Endothelial cell of umbilical vein (primary cell): ENCODE results near the gene POLE4. TPM values are rescaled to one million over a fixed set of nuclear protein-coding genes. Genes with fewer than 3 reads are reported as not detected.

Experiments
- BruUV-seq: library from RNA; stranded (reverse); fragments of 400-500 nt; replicated peaks from 2 replicates; lab custom pipeline; 2021; lab: Mats Ljungman, UMichigan
- CTCF ChIA-PET: fragments of 300-600, 350-600 bp; sonication (Branson Sonifier 250); formaldehyde crosslinking; loops from one replicate; lab custom pipeline; 2021; ENCODE audit warnings: antibody characterized with exemption, inconsistent platforms; lab: Charles Lee
- POLR2A ChIA-PET: fragments of 300-600, 350-600 bp; sonication (Branson Sonifier 250); formaldehyde crosslinking; loops from one replicate; lab custom pipeline; 2021; ENCODE audit warnings: antibody characterized with exemption, inconsistent platforms; lab: Charles Lee
- DNase-seq: peaks from one replicate; pipeline ENCODE4 v3.0.0-alpha.2; 2011; ENCODE audit warnings: low read depth, low spot score
- FAIRE-seq: peaks from 2 replicates; lab custom pipeline; 2011; peaks lifted over from hg19 to GRCh38; lab: Jason Lieb, UNC
- H2AFZ ChIP-seq: 2 replicates; pipeline ENCODE4 v1.6.0; 2012; ENCODE audit warnings: low read depth, low read length, control low read depth, inconsistent platforms
- H3K27ac ChIP-seq: 2 replicates; pipeline ENCODE4 v1.5.1; 2011; ENCODE audit warnings: low read depth, mild to moderate bottlenecking, control low read depth, low read length, moderate library complexity; ENCODE audit not compliant: insufficient read depth
- H3K27me3 ChIP-seq, 2 experiments: 2 replicates each; pipeline versions ENCODE4 v1.6.0 to v1.6.1; 2011; ENCODE audit warnings: low read length in 2 of 2, mixed read lengths in 1 of 2; ENCODE audit not compliant: control insufficient read depth in 2 of 2, insufficient read depth in 2 of 2
- H3K36me3 ChIP-seq, 2 experiments: 2 replicates in 1 of 2; 3 replicates in 1 of 2; pipeline ENCODE4 v1.5.1; 2011; ENCODE audit warnings: low read length in 2 of 2, mild to moderate bottlenecking in 1 of 2, moderate library complexity in 1 of 2; ENCODE audit not compliant: control insufficient read depth in 2 of 2, insufficient read depth in 2 of 2; ENCODE audit errors: extremely low read depth in 1 of 2
- H3K4me1 ChIP-seq: 3 replicates; pipeline ENCODE4 v1.5.1; 2011; ENCODE audit warnings: mild to moderate bottlenecking, low read length; ENCODE audit not compliant: control insufficient read depth, insufficient read depth; ENCODE audit errors: extremely low read depth
- H3K4me2 ChIP-seq: 2 replicates; pipeline ENCODE4 v1.6.1; 2011; ENCODE audit warnings: low read length, control low read depth, mixed read lengths; ENCODE audit not compliant: insufficient read depth
- H3K4me3 ChIP-seq, 3 experiments: fragments of 200-600 bp in 1 of 3; sonication (generic), shearing (Covaris generic) in 1 of 3; replicated peaks in 1 of 3; 2 replicates each; pipeline ENCODE4 v1.5.1; 2011 to 2016; ENCODE audit warnings: control low read depth in 3 of 3, low read length in 3 of 3, mild to moderate bottlenecking in 2 of 3, inconsistent platforms in 1 of 3, low read depth in 1 of 3, moderate library complexity in 1 of 3; ENCODE audit not compliant: insufficient read depth in 1 of 3
- H3K79me2 ChIP-seq: 2 replicates; pipeline ENCODE4 v1.6.0; 2012; ENCODE audit warnings: low read length, inconsistent platforms; ENCODE audit not compliant: control insufficient read depth, insufficient read depth
- H3K9ac ChIP-seq: replicated peaks from 2 replicates; pipeline ENCODE3; 2011; ENCODE audit warnings: low read length, control low read depth; ENCODE audit not compliant: insufficient read depth; ENCODE audit errors: extremely low read depth
- H3K9me1 ChIP-seq: replicated peaks from 3 replicates; pipeline ENCODE4 v1.6.0; 2011; ENCODE audit warnings: mild to moderate bottlenecking, low read length; ENCODE audit not compliant: control insufficient read depth, insufficient read depth; ENCODE audit errors: extremely low read depth
- H3K9me3 ChIP-seq: replicated peaks from 2 replicates; pipeline ENCODE4 v1.5.1; 2012; ENCODE audit warnings: low read length, inconsistent platforms; ENCODE audit not compliant: control insufficient read depth, insufficient read depth
- H4K20me1 ChIP-seq: replicated peaks from 2 replicates; pipeline ENCODE3; 2011; ENCODE audit warnings: mild to moderate bottlenecking, low read length; ENCODE audit not compliant: control insufficient read depth, insufficient read depth; ENCODE audit errors: extremely low read depth
- EZH2 ChIP-seq: IDR thresholded peaks from 2 replicates; pipeline ENCODE4 v1.6.1; 2012; ENCODE audit warnings: borderline replicate concordance, low read depth, mild to moderate bottlenecking, moderate library complexity, low read length, inconsistent platforms; ENCODE audit not compliant: severe bottlenecking
- FOS ChIP-seq: IDR thresholded peaks from 2 replicates; pipeline ENCODE4 v1.6.1; 2011; ENCODE audit warnings: mild to moderate bottlenecking, low read length, moderate library complexity, borderline replicate concordance; ENCODE audit not compliant: insufficient read depth
- GATA2 ChIP-seq: IDR thresholded peaks from 2 replicates; pipeline ENCODE4 v1.7.0; 2011; ENCODE audit warnings: low read depth, mild to moderate bottlenecking, moderate library complexity, mixed read lengths, low read length; ENCODE audit not compliant: insufficient read length, insufficient read depth
- JUN ChIP-seq: IDR thresholded peaks from 2 replicates; pipeline ENCODE4 v1.6.1; 2011; ENCODE audit warnings: borderline replicate concordance, low read depth; ENCODE audit not compliant: insufficient read length, insufficient read depth
- MYC ChIP-seq: IDR thresholded peaks from one replicate; pipeline ENCODE4 v1.6.1; 2011; ENCODE audit warnings: mild to moderate bottlenecking, low read depth, low read length
- POLR2A ChIP-seq: IDR thresholded peaks from 2 replicates; pipeline ENCODE4 v1.6.1; 2012; ENCODE audit warnings: low read depth, mild to moderate bottlenecking, control low read depth, low read length
- POLR2AphosphoS5 ChIP-seq: IDR thresholded peaks from 2 replicates; pipeline ENCODE4 v1.6.1; 2012; ENCODE audit warnings: low read depth, mild to moderate bottlenecking, control low read depth, low read length, moderate library complexity; ENCODE audit not compliant: insufficient read depth
- dilution Hi-C: fragments of 300-500 bp; cut with MboI; formaldehyde crosslinking; loops from one replicate; pipeline ENCODE4 v1.15.0; 2019; ENCODE audit warnings: low sequenced_read_pairs; ENCODE audit not compliant: extremely low pct_ligation_motif_present
- intact Hi-C: fragments of 100-400 bp; cut with micrococcal nuclease; formaldehyde crosslinking; loops from one replicate; pipeline ENCODE4 v1.10.0; 2022
- polyA plus RNA-seq, 4 experiments: library from polyadenylated mRNA; depleted of rRNA in 3 of 4; stranded (reverse) in 3 of 4; unstranded in 1 of 4; fragments of >200 nt; gene quantifications; 2 replicates each; pipeline versions ENCODE4 v1.2.1 to v1.2.3, GENCODE V29; 2011 to 2012; ENCODE audit warnings: missing spikeins in 1 of 4
- total RNA-seq: library from RNA; stranded (reverse); gene quantifications from 2 replicates; pipeline ENCODE4 v1.2.3, GENCODE V29; 2021
- TF ChIP-seq, protein P1 (sequence below), 2 donors: IDR thresholded peaks; 1 replicate in 1 of 2; 2 replicates in 1 of 2; pipeline ENCODE4 v1.5.1; 2011; ENCODE audit warnings: low read length in 2 of 2, mild to moderate bottlenecking in 2 of 2, moderate library complexity in 2 of 2, control low read depth in 1 of 2, inconsistent platforms in 1 of 2, low read depth in 1 of 2; ENCODE audit not compliant: insufficient read depth in 1 of 2; ENCODE audit errors: extremely low read depth in 1 of 2
- TF ChIP-seq, protein P2 (sequence below): IDR thresholded peaks from 2 replicates; pipeline ENCODE4 v1.6.1; 2011; ENCODE audit not compliant: insufficient read depth, insufficient read length

POLE4 gene
- total and polyA plus RNA-seq, 2 donors (not counting 3 experiments of a cell fraction or from before 2014, with no cell fraction given) = 21.4 to 42.6 TPM

DNA sequence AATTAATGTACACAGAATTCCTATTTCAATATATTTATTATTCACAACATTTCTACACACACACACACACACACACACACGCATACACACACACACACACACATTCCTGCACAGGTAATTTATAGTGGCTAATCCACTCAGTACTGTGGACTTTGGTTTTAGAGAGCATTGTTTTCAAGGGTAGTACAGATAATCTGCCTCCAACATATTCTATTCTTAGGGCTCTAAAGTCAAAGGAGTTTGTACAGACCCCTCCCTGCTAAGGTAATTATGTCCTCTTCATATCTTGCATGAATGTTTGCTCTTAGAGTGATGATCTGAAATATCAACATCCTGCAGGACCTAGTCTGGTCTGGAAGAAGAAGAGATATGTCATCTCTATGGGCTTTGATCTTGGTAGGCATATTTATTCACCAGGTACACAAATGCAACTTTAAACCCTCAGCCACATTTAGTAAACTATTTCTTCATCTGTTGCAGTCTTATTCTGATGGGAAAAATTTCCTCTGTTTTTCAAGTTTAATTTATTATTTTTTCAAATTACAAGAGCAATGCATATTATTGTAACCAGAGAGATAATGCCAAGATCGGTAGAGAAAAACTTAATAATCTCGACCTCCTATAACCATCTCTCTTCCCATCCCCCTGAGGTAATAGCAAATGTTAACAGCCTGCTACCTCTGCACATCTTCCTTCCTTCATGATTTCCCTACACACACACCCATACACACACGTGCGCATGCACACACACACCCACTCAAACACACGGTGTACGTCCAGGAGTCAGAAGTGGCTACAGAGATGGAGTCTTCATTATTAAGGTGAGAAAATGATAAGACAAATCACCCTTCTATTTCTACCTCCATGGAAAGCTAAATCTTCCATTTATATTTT, 18.3 kb upstream of the POLE4 start:
- Histone ChIP-seq H3K4me3 (no peak overlapping the region), H3K27me3 (no peaks in the 10 kb centered on the region), H3K27ac (no peak overlapping the region), H3K4me1 (no peaks in the 10 kb centered on the region), H3K9me3 (no peaks in the 10 kb centered on the region), H3K9ac (no peak overlapping the region), H3K9me1 (no peaks in the 10 kb centered on the region), H3K79me2 (no peaks in the 10 kb centered on the region), H4K20me1 (no peaks in the 10 kb centered on the region), H3K36me3 (no peaks in the 10 kb centered on the region), H3K4me2 (no peak overlapping the region), H2AFZ (no peak overlapping the region)
- TF ChIP-seq POLR2A = no peak
- intact Hi-C loops (no loop called here), dilution Hi-C loops (no loop called here)
- FAIRE-seq (no peak), DNase-seq (no peak)
- BruUV-seq = no TSS peak
- ChIA-PET POLR2A (no interaction called here), CTCF (no interaction called here)

DNA sequence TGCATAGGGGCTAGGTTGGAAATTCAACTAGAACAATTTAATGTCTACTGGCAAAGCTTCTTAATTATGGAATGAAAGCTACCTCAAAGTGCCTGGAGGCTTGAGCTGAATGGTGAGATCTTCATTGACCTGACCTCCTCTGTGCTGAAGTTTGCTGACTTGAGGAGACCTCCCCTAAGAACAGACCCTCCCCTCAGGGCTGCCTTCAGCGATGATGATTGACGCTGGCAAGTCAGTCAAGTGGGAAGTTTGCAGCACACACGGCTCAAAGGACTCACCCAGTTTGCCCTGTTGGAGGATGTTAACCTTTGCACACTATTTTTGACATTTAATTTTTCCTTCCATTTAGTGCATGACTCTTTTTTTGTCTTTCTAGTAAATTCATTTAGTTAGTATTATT, 17.2 kb upstream of the POLE4 start:
- dilution Hi-C loops (no loop called here), intact Hi-C loops (no loop called here)
- ChIA-PET POLR2A (no interaction called here), CTCF (no interaction called here)
- Histone ChIP-seq H2AFZ (no peak overlapping the region), H3K4me3 (no peak overlapping the region), H3K9me3 (no peaks in the 10 kb centered on the region), H3K4me2 (no peak overlapping the region), H3K4me1 (no peaks in the 10 kb centered on the region), H3K36me3 (no peaks in the 10 kb centered on the region), H3K9me1 (no peaks in the 10 kb centered on the region), H4K20me1 (no peaks in the 10 kb centered on the region), H3K9ac (no peak overlapping the region), H3K79me2 (no peaks in the 10 kb centered on the region), H3K27me3 (no peaks in the 10 kb centered on the region), H3K27ac (no peak overlapping the region)
- no peak for TF ChIP-seq JUN
- TF ChIP-seq, protein P1, sequence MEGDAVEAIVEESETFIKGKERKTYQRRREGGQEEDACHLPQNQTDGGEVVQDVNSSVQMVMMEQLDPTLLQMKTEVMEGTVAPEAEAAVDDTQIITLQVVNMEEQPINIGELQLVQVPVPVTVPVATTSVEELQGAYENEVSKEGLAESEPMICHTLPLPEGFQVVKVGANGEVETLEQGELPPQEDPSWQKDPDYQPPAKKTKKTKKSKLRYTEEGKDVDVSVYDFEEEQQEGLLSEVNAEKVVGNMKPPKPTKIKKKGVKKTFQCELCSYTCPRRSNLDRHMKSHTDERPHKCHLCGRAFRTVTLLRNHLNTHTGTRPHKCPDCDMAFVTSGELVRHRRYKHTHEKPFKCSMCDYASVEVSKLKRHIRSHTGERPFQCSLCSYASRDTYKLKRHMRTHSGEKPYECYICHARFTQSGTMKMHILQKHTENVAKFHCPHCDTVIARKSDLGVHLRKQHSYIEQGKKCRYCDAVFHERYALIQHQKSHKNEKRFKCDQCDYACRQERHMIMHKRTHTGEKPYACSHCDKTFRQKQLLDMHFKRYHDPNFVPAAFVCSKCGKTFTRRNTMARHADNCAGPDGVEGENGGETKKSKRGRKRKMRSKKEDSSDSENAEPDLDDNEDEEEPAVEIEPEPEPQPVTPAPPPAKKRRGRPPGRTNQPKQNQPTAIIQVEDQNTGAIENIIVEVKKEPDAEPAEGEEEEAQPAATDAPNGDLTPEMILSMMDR (IDR thresholded peaks at IDR 0.05; ENCODE audit: extremely low read depth in 1 of 2, insufficient read depth in 1 of 2, low read depth in 1 of 2, low read length in 2 of 2) = no peak
- TF ChIP-seq GATA2 = no peak
- no peak for TF ChIP-seq MYC
- TF ChIP-seq, protein P2, sequence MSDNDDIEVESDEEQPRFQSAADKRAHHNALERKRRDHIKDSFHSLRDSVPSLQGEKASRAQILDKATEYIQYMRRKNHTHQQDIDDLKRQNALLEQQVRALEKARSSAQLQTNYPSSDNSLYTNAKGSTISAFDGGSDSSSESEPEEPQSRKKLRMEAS = no peak
- no peak for TF ChIP-seq POLR2A
- no peak for TF ChIP-seq POLR2AphosphoS5
- no peak for TF ChIP-seq FOS
- no peak for TF ChIP-seq EZH2
- BruUV-seq = no TSS peak
- no peak for FAIRE-seq
- DNase-seq = no peak
